Hippocampal formation (tissue), 2 donors: ENCODE measurements around the gene KNSTRN.

Source experiments
- DNase-seq, 2 donors: peaks; one replicate each; lab custom pipeline; 2025; lab: John Stamatoyannopoulos, UW

Gene KNSTRN

GRCh38 chr15:40345867-40346578, 36.5 kb upstream of the KNSTRN start:
- DNase-seq, result no peak

GRCh38 chr15:40346579-40347558, 35.7 kb upstream of the KNSTRN start:
- DNase-seq, result no peak

- no peak for DNase-seq
Observed at GRCh38 chr15:40347559-40348473, 34.7 kb upstream of the KNSTRN start.

GRCh38 chr15:40348474-40348870, 34.0 kb upstream of the KNSTRN start:
- DNase-seq, result no peak

- DNase-seq, result no peak
Observed at GRCh38 chr15:40349163-40349562, 33.4 kb upstream of the KNSTRN start.

- no peak for DNase-seq
Observed at GRCh38 chr15:40352281-40352901, 30.1 kb upstream of the KNSTRN start.

GRCh38 chr15:40353697-40354096, 28.8 kb upstream of the KNSTRN start:
- DNase-seq, result no peak

- peak in 1 of 2 donors; percentile 52 for DNase-seq
Observed at GRCh38 chr15:40354408-40355171, 27.9 kb upstream of the KNSTRN start.

GRCh38 chr15:40355976-40356585, 26.4 kb upstream of the KNSTRN start:
- no peak for DNase-seq

GRCh38 chr15:40357246-40357645, 25.3 kb upstream of the KNSTRN start:
- DNase-seq, result no peak

GRCh38 chr15:40357723-40358470, 24.6 kb upstream of the KNSTRN start, which contains the start of gene DISP2:
Gene DISP2 (plus strand): TSS chr15:40358219. CDS start chr15:40358322, 103 bp downstream.
- peak; percentile 84 to 86 for DNase-seq

- DNase-seq, result no peak
Observed at GRCh38 chr15:40358471-40359353, 23.8 kb upstream of the KNSTRN start.

- DNase-seq, result no peak
Observed at GRCh38 chr15:40360015-40360414, 22.5 kb upstream of the KNSTRN start.

GRCh38 chr15:40361640-40362039, 20.9 kb upstream of the KNSTRN start:
- DNase-seq, result no peak

- DNase-seq, result no peak
Observed at GRCh38 chr15:40363611-40364010, 18.9 kb upstream of the KNSTRN start.

- DNase-seq, result no peak
Observed at GRCh38 chr15:40364251-40364650, 18.3 kb upstream of the KNSTRN start.

- no peak for DNase-seq
Observed at GRCh38 chr15:40365016-40365415, 17.5 kb upstream of the KNSTRN start.
